HG03135 (cell line): ENCODE data around the gene SRSF2.
"Not testable (repeated sequence)": the region's sequence is repeated elsewhere in the genome, so short reads cannot be mapped to it uniquely, and the experiment has no call there.

Experiments
- ATAC-seq: cut with Tn5 transposase; IDR thresholded peaks from one replicate; pipeline ENCODE4 v1.9.1; 2021; ENCODE audit warnings: mild to moderate bottlenecking, moderate library complexity; ENCODE audit not compliant: unreplicated experiment

SRSF2 gene

DNA sequence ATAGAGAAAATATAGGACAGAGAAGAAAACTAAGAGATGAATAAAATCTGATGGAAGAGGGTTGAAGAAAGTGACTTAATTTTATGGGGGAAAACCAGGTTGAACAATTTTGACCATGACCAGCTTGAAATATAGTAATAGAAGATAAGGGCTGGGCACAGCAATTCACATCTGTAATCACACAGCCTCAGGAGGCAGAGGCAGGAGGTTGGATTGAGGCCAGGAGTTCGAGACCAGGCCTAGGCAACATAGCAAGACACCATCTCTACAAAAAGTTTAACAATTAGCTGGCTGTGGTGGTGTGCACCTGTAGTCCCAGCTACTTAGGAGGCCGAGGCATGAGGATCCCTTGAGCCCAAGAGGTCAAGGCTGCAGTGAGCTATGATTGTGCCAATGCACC, 35.1 kb downstream of the SRSF2 start:
- no peak for ATAC-seq

DNA sequence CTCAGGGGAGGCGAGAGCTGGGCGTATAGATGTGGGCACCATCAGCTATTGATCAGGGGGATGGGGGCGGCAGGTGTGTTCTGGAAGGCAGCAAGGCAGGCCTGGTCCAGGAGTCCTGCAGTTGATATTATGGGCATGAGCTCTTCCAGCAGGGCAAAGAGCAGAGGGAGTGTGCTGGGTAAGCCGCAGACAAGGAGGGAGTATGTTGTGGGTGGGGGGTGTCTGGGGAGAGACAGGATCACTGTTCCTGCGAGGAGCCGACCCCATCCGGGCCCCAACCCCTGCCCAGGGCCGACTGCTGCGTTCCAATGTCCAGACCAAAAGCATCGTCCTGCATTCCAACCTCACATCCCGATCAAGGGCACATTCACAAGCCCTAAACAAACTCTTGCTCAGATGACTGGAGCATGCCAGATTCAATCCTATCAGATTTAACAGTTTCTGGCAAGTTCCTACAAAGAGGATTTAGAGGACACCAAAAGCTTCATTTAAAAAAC, 35.6 kb downstream of the SRSF2 start:
- ATAC-seq = no peak

- ATAC-seq = no peak
Observed at GRCh38 chr17:76700617-76701470, 36.3 kb downstream of the SRSF2 start.

DNA sequence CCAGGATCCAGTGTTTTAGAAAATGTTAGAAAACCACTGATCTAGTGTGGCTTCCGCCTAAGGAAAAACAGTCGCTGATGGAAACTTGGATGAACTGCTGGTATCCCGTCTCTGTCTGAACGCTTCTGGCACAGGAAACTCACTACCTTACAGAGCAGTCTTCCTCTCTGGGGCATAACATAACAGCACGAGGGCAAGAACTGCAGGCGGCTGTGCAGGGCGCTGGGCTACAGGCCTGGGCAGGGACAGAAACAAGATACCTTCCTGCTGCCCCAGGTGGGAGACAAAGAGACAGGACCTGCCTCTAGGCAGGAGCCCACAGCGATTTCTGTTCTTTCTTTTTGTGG, 36.9 kb downstream of the SRSF2 start:
- ATAC-seq = no peak

DNA sequence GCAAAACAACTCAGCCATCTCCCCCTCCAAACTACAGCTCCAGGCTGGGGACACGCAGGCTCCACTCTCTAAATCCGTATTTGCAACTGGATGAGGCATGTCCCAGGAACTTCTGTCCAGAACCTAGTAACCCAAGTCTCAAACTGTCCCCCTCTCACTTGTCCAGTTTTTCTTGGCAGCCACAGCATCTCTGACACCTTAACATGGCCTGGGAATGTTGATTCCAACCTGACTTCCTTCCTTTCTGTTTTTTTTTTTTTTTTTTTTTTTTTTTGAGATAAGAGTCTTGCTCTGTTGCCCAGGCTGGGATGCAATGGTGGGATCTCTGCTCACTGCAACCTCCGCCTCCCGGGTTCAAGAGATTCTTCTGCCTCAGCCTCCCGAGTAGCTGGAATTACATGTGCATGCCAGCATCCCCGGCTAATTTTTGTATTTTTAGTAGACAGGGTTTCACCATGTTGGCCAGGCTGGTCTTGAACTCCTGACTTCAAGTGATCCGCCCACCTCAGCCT, 38.6 kb downstream of the SRSF2 start:
- not testable (repeated sequence) for ATAC-seq

DNA sequence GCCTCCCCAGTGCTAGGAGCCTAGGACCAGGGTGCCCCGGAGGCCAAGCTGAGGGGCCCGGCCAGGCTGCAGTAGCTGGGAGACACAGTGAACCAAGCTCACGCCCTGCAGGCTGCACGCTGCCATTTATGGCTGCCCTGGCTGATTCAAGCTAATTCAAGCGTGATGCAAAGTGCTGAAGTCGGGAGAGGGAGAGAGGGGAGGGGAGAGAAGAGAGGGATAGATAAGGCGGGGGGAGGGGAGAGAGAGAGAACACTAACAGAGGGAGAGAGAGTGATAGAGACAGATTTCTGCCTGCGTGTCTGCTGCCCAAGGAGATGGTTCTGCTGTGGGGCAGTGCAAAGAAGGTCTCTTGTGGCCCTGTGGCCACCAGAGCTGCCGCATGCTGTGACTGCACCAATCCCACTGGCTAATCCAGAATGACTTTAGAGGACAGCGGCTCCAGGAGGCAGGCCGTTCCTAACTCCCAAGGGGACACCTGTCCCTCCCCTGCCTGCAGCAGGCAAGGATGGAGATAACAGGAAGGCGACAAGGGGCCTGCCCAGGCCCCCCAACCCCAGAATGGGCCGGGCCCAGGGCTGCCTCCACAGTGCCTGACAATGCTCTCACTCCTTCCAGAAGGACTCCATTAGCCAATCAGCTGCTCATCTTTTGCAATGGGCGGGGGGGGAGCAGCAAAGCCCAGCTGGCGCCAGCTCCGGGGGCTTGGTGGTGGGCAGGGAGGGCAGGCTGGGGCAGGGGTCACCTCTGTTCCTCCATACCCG, 39.2 kb downstream of the SRSF2 start:
- no peak for ATAC-seq

GRCh38 chr17:76696763-76697701, 40.1 kb downstream of the SRSF2 start:
- ATAC-seq = no peak

DNA sequence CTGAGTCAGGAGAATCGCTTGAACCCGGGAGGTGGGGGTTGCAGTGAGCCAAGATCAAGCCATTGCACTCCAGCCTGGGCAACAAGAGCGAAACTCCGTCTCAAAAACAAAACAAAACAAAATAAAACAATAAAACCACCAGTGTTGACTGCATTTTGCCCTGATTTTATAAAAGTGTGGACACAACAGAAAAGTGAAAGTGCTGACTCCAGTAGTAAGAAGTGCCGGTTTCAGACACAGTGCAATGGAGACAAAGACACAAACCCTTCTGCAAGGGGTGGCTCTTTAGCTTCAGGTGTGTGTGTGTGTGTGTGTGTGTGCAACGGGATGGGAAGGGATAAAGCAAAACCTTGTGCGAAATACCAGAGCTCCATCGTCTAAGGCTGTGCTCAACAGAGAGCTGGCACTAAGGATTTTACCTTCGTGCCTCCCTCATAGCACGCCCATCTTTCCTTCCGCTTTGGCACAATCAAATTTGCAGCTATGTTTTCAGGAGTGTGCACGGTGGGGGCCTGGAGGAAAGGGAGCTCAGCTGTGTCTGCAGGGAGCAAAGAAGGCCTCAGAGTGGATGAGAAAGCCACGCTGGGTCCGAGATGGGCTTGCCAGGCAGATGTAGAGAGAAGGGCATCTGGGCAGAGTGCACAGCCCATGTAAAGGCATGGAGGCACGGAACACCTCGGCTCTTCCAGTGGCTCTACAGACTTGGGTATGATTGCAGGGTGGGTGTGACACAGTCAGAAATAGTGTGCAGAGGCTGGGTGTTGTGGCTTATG, 41.9 kb downstream of the SRSF2 start:
- no peak for ATAC-seq

DNA sequence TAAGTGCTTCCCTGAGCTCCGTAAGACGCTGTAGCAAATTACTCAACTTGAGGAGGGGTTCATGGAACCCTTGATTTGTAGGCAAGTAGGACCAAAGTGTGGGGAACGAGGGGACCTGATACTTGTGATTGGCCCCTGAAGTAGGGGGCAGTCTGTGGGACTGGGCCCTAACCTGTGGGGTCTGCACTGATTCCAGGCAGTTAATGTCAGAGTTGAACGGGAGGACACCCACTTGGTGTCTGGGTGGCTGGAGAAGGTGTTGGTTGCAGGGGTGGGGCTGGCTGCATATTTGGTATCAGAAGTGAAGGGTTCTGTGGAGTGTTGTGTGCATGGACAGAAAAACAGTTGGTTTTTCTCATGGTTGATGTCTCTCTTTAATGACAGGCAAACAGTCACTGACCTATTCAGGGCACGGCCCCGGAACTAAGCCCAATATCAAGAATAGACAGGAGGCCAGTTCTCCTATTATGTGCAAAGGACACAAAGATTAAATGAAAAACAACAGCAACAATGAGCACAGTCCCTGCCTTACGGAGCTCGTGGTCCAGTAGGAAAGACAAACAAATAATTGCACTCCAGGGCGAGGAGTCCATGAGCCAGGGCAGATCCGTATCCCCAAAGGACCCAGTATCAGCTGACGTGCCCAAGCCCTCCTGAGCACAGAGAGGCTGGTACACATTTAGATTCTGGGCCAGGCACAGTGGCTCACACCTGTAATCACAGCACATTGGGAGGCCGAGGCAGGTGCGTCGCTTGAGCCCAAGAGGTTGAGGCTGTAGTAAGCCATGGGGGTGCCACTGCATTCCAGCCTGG, 45.5 kb downstream of the SRSF2 start:
- ATAC-seq = no peak

DNA sequence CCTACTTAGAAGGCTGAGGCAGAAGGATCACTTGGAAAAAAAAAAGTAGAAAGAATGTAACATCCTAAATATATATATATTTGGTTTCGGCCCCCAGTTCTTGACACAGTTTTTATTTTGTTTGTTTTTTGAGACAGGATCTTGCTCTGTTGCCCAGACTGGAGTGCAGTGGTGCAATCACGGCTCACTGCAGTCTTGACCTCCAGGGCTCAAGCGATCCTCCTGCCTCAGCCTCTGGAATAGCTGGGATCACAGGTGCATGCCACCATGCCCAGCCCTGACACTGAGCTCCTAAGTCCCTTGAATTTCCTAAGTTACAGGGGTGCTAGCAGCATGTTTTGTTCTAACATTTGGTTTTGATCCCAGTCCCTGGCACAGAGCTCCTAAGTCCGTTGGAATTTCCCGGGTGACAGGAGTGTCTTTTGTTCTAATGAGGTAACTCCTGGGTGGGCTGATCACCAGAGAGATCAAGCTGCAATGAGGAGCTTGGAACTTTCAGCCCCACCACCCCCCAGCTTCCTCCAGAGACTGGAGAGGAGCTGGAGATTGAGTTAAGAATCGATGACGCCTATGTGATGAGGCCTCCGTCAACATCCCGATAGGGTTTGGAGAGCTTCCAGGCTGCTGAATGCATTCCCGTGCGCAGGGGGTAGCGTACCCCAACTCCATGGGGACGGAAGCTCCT, 46.4 kb downstream of the SRSF2 start:
- ATAC-seq = no peak

DNA sequence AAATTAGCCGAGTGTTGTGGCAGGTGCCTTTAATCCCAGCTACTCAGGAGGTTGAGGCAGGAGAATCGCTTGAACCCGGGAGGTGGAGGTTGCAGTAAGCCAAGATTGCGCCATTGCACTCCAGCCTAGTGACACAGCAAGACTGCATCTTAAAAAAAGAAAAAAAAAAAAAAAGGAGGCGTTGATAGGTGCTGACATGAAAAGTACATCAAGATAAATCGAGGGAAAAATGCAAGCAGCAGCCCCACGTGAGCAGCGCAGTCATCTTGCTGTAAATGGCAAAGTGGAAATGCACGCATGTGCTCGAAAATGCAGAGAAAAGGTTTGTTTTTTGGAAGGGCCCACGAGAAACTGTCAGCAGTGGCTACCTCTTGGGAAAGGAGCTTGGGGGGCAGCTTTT, 47.3 kb downstream of the SRSF2 start:
- no peak for ATAC-seq

GRCh38 chr17:76688165-76688622, 48.9 kb downstream of the SRSF2 start:
- no peak for ATAC-seq

DNA sequence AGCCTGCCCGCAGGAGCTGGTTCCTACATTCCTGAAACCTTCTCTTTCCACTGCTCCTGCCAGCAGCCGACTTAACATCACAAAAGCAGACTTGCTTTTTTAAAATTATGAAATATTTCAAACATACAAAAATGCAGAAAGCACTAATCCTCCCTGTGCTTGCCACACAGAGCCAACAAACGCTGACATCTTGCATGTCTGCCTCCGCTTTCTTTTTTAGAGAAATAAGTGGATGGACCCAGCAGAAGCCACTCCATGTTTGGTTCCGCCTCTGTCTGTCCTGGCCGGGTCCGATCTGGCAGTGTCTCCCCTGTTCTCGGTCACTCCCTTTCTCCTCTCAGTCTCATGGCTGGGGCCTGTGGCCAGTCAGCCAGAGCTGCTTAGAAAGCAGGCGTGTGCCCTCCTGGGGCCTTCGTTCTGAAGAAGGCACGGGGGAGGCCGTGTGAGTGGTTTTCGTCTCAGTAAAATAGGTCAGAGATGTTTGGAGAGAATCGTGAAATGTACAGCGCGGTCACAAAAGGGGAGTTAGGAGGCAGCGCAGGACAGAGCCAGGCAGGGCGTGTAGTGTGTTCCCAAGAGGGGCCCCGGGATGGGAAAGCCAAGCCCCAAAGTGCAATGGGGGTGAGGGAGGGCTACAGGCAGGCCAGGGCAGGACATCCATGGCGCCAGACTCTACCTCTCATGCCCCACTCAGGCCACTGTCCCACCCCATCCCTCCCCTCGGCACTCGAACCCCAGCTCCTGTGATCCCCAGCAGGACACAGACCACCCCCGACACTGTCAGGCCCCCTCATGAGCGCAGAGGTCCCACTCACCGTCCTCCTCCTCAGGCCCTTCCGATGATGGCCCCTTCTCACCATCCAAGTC, 49.6 kb downstream of the SRSF2 start:
- ATAC-seq = no peak

- ATAC-seq = no peak
Observed at GRCh38 chr17:76686538-76687297, 50.4 kb downstream of the SRSF2 start.

DNA sequence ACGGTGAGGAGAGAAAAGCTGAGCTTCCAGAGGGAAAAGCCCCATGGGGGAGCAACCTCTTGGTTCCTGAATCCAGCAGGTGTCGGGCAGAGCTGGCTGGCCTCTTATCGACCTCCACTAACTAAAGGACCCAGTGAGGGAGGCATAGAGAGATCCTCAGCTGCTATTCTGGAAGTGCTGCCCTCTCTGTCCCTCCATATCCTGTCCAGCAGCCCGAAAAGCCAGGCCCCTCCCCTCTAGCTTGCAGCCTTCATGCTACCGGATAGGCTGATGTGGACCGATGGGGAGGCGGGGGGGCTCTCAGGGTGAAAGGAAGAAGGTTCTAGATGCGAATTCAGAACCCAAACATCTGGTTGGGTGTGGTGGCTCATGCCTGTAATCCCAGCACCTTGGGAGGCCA, 51.3 kb downstream of the SRSF2 start:
- ATAC-seq = no peak

- no peak for ATAC-seq
Observed at GRCh38 chr17:76685366-76685765, 51.8 kb downstream of the SRSF2 start.

DNA sequence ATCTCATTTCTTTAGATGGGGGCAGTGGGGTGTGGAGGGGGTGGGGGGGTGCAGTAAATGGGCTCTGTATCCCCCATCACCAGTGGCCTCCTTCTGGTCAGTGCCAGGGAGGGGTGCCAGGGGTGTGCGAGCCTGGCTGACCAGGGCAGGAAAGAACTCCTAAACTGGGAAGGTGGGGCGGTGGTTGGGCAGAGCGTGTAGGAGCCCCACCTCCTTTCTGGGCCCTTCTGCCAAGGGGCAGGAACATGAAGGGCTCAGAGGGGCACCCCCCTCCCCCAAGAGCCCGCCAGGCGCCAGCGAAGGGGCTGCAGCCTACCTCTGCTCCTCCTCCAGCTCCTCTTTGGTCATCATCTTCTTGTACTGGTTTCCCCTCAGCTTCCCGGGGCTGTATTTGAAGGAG, 52.4 kb downstream of the SRSF2 start:
- no peak for ATAC-seq
